Upper lobe of left lung (tissue), 6 donors: ENCODE data around the gene PTK6. TPM values are rescaled to one million over a fixed set of nuclear protein-coding genes. Genes with fewer than 3 reads are reported as not detected.

Experiments
- ATAC-seq, 2 donors: fragments of 200-7000 bp; cut with Tn5 transposase; one replicate each; pipeline ENCODE4 v1.9.1; 2022; ENCODE audit warnings: mild to moderate bottlenecking in 2 of 2, moderate library complexity in 2 of 2; ENCODE audit not compliant: low FRiP score in 2 of 2
- DNase-seq, 2 donors: peaks; one replicate each; pipeline ENCODE4 v3.0.0-alpha.2; 2019 to 2020
- H3K27ac ChIP-seq, 4 donors: fragments of 200-600 bp; sonication (generic); one replicate each; pipeline ENCODE4 v1.5.1; 2016 to 2019
- H3K27me3 ChIP-seq, 4 donors: fragments of 200-600 bp; sonication (generic); one replicate each; pipeline ENCODE4 v1.5.1; 2017 to 2019
- H3K36me3 ChIP-seq, 4 donors: fragments of 200-600 bp; sonication (generic); one replicate each; pipeline ENCODE4 v1.5.1; 2016 to 2019
- H3K4me1 ChIP-seq, 4 donors: fragments of 200-600 bp; sonication (generic); one replicate each; pipeline ENCODE4 v1.5.1; 2018 to 2019
- H3K4me3 ChIP-seq, 4 donors: fragments of 200-600 bp; sonication (generic); one replicate each; pipeline ENCODE4 v1.5.1; 2017 to 2019; ENCODE audit warnings: mild to moderate bottlenecking in 2 of 4, moderate library complexity in 1 of 4
- H3K9me3 ChIP-seq, 4 donors: fragments of 200-600 bp; sonication (generic); one replicate each; pipeline ENCODE4 v1.5.1; 2018 to 2019
- EP300 ChIP-seq, 4 donors: sonication (generic); formaldehyde crosslinking; IDR thresholded peaks; one replicate each; pipeline ENCODE4 v1.5.1; 2017; ENCODE audit warnings: antibody characterized with exemption in 4 of 4, control low read depth in 2 of 4
- POLR2A ChIP-seq, 4 donors: fragments of 450-650 bp; IDR thresholded peaks; one replicate each; pipeline ENCODE4 v1.5.1; 2016 to 2017; ENCODE audit warnings: antibody characterized with exemption in 4 of 4, mild to moderate bottlenecking in 2 of 4
- POLR2AphosphoS5 ChIP-seq, 2 donors: sonication (generic); formaldehyde crosslinking; IDR thresholded peaks; one replicate each; pipeline ENCODE4 v1.5.1; 2017; ENCODE audit warnings: antibody characterized with exemption in 2 of 2
- WGBS, 2 donors: methylation state at CpG; one replicate each; pipeline ENCODE4 v1.1.5; 2017 to 2018; 5-methylcytosine and 5-hydroxymethylcytosine counted together
- total RNA-seq, 6 donors: library from RNA; depleted of rRNA in 4 of 6; stranded (reverse); fragments of >200 nt in 4 of 6; gene quantifications; one replicate each; pipeline versions ENCODE4 v1.1.0 to v1.2.1, GENCODE V29; 2016 to 2021
- TF ChIP-seq, protein P1 (sequence below), 6 experiments: fragments of 450-650 bp in 4 of 6; fragments of 200-600 bp in 2 of 6; sonication (generic) in 2 of 6; IDR thresholded peaks; one replicate each; pipeline ENCODE4 v1.5.1; 2016 to 2019; ENCODE audit warnings: antibody characterized with exemption in 6 of 6
- donor health status: DM: no; HTN: no; CAD: no; lungs with moderate emphysema.
- donor health status: DM: no; HTN: yes; CAD: no; lungs with severe emphysema.

The PTK6 gene
- total RNA-seq, 6 donors from 2014 or later, result 3.3 to 9.8 (median 6.0) TPM

- no peak for TF ChIP-seq EP300 (IDR thresholded peaks at IDR 0.05)
- no peak for TF ChIP-seq POLR2A (IDR thresholded peaks at IDR 0.05)
- TF ChIP-seq POLR2AphosphoS5 (IDR thresholded peaks at IDR 0.05), result no peak
- TF ChIP-seq, protein P1, sequence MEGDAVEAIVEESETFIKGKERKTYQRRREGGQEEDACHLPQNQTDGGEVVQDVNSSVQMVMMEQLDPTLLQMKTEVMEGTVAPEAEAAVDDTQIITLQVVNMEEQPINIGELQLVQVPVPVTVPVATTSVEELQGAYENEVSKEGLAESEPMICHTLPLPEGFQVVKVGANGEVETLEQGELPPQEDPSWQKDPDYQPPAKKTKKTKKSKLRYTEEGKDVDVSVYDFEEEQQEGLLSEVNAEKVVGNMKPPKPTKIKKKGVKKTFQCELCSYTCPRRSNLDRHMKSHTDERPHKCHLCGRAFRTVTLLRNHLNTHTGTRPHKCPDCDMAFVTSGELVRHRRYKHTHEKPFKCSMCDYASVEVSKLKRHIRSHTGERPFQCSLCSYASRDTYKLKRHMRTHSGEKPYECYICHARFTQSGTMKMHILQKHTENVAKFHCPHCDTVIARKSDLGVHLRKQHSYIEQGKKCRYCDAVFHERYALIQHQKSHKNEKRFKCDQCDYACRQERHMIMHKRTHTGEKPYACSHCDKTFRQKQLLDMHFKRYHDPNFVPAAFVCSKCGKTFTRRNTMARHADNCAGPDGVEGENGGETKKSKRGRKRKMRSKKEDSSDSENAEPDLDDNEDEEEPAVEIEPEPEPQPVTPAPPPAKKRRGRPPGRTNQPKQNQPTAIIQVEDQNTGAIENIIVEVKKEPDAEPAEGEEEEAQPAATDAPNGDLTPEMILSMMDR (IDR thresholded peaks at IDR 0.05), result no peak
- Histone ChIP-seq H3K4me1 (peaks cover 0 to 29% (median 17%) of the 10 kb centered on the region in 4 donors), H3K27me3 (no peaks in the 10 kb centered on the region), H3K4me3 (no peak overlapping the region), H3K9me3 (no peaks in the 10 kb centered on the region), H3K27ac (peak overlapping the region in 1 of 4 donors; percentile 74), H3K36me3 (peaks cover 29 to 68% (median 47%) of the 10 kb centered on the region in 4 donors)
- peak in 1 of 2 donors; percentile 80 for DNase-seq
- ATAC-seq, result no peak
- WGBS, 2 donors, result 92 to 96% methylated on average over 14 to 46 of the region's 46 CpGs
Observed at GRCh38 chr20:63566395-63567135, 29.4 kb upstream of the PTK6 start.

DNA sequence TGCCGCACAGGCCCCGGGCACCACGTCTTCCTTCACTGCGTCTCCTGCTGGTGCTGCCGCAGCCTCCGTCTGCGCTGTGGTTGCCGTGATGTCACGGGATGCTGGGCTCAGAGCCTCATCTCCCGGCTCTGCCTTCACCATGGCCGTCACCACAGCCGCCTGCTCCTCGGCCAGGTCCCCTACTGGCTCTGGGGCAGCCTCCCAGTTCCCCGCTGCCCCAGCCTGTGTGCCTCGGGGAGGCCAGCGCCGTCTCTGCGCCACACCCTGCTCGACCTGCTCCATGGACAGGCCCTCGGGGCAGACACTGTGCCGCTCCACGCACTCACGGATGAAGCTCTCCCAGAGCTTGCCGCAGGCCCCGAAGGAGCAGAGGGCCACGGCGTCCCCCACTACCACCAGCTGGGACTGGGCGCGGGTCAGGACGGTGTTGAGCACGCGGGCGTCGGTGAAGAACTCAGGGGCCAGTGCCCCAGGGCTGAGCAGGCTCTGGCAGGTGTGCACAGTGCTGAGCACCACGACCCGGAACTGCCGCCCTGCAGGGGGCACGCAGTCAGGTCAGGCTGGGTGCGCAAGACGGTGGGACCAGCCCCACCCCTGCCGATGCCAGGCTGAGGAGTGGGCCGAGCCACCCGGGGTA is 28.6 kb upstream of the PTK6 start:
- H3K36me3 ChIP-seq, result peaks cover 29 to 75% (median 54%) of the 10 kb centered on the region in 4 donors
- no peak overlapping the region for H3K27ac ChIP-seq
- 95 to 97% methylated on average over 22 to 38 of the region's 43 CpGs for WGBS, 2 donors
- H3K4me1 ChIP-seq, result peaks cover 0 to 29% (median 17%) of the 10 kb centered on the region in 4 donors
- TF ChIP-seq, protein P1 (IDR thresholded peaks at IDR 0.05), result no peak
- H3K4me3 ChIP-seq, result no peak overlapping the region
- ATAC-seq (no peak), DNase-seq (peak in 1 of 2 donors; percentile 78)
- no peaks in the 10 kb centered on the region for H3K27me3 ChIP-seq
- H3K9me3 ChIP-seq, result no peaks in the 10 kb centered on the region

- 97% methylated on average over 42 to 61 of the region's 61 CpGs for WGBS, 2 donors
- ATAC-seq (no peak), DNase-seq (peak in 1 of 2 donors; percentile 85)
- TF ChIP-seq, protein P1 (IDR thresholded peaks at IDR 0.05), result no peak
- TF ChIP-seq POLR2AphosphoS5 (IDR thresholded peaks at IDR 0.05) (no peak), POLR2A (IDR thresholded peaks at IDR 0.05) (no peak), EP300 (IDR thresholded peaks at IDR 0.05) (no peak)
- Histone ChIP-seq H3K9me3 (no peaks in the 10 kb centered on the region), H3K27ac (no peak overlapping the region), H3K4me1 (peaks cover 0 to 29% (median 17%) of the 10 kb centered on the region in 4 donors), H3K4me3 (no peak overlapping the region), H3K27me3 (no peaks in the 10 kb centered on the region), H3K36me3 (peaks cover 34 to 78% (median 60%) of the 10 kb centered on the region in 4 donors)
Observed at GRCh38 chr20:63565021-63565698, 28.0 kb upstream of the PTK6 start.

- TF ChIP-seq POLR2AphosphoS5 (IDR thresholded peaks at IDR 0.05) (no peak), EP300 (IDR thresholded peaks at IDR 0.05) (no peak), POLR2A (IDR thresholded peaks at IDR 0.05) (no peak)
- TF ChIP-seq, protein P1 (IDR thresholded peaks at IDR 0.05), result no peak
- Histone ChIP-seq H3K9me3 (no peaks in the 10 kb centered on the region), H3K27ac (no peak overlapping the region), H3K27me3 (no peaks in the 10 kb centered on the region), H3K4me3 (no peak overlapping the region), H3K4me1 (peaks cover 0 to 25% (median 15%) of the 10 kb centered on the region in 4 donors), H3K36me3 (peaks cover 38 to 84% (median 65%) of the 10 kb centered on the region in 4 donors)
- peak in 1 of 2 donors; percentile 81 for DNase-seq
- WGBS, 2 donors, result 95 to 97% methylated on average over 11 to 47 of the region's 62 CpGs
- no peak for ATAC-seq
Observed at GRCh38 chr20:63564036-63564810, 27.0 kb upstream of the PTK6 start.
